ENCODE measurements around the gene CNOT6L. TPM values are rescaled to one million over a fixed set of nuclear protein-coding genes. Genes with fewer than 3 reads are reported as not detected.

The CNOT6L gene
- total RNA-seq, 1 experiment from 2014 or later, result 29.4 TPM

DNA sequence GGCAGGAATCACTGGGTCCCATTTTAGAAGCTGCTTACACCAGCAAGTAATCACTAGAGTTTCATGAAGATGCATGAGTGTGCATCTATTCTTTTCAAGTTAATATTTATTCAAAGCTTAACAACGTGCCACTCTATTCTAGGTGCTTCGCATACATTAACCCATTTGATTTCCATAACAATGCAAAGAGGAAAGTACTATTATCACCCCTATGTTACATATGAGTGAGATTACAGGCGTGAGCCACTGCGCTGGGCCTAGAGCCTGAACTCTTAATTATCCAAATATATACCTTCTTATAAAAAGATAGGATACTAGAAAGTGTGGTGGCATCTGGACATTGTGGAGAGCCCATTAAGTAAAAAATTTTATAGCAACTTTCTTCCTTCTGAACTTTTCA, 148.1 kb downstream of the CNOT6L start:
- Histone ChIP-seq H3K4me3 (replicated peaks in 1 of 2; ENCODE audit: low read depth in 1 of 2, low read length in 2 of 2) (no peak overlapping the region), H3K4me1 (ENCODE audit: control insufficient read depth in 1 of 2, insufficient read depth in 2 of 2, low read length in 2 of 2) (no peaks in the 10 kb centered on the region), H3K27me3 (ENCODE audit: insufficient read depth, low read length) (no peaks in the 10 kb centered on the region), H3K79me2 (ENCODE audit: insufficient read depth, low read length) (no peaks in the 10 kb centered on the region), H3K9me3 (ENCODE audit: control insufficient read depth in 1 of 2, insufficient read depth in 1 of 2, low read depth in 1 of 2, low read length in 2 of 2) (no peaks in the 10 kb centered on the region), H4K20me1 (ENCODE audit: insufficient read depth) (no peaks in the 10 kb centered on the region), H3K4me2 (ENCODE audit: low read length) (no peak overlapping the region), H3K9me2 (ENCODE audit: insufficient read depth) (no peaks in the 10 kb centered on the region; the same call in 1 of the 2 replicates), H3K36me3 (ENCODE audit: control insufficient read depth in 1 of 2, insufficient read depth in 2 of 2, low read length in 2 of 2) (no peaks in the 10 kb centered on the region), H2AFZ (ENCODE audit: low read depth, low read length, poor library complexity, severe bottlenecking) (no peak overlapping the region), H3K9ac (ENCODE audit: low read length) (no peak overlapping the region), H3K27ac (ENCODE audit: low read depth, low read length) (no peak overlapping the region)
- ATAC-seq, result no peak
- BruUV-seq (replicated peaks), result no TSS peak
- CTCF ChIA-PET, result no interaction called here
- no peak for DNase-seq (ENCODE audit: low read depth, low spot score)
- intact Hi-C loops (cut with micrococcal nuclease), result no loop called here
- RAD21 ChIA-PET (ENCODE audit: low non-redundant PET in 1 of 2, low total read pairs in 2 of 2, uncharacterized antibody in 2 of 2, unreplicated experiment in 2 of 2), result no interaction called here
- POLR2A ChIA-PET, result no interaction called here
- TF ChIP-seq CEBPB (IDR thresholded peaks at IDR 0.05; ENCODE audit: low read depth), result no peak
- TF ChIP-seq SRF (IDR thresholded peaks at IDR 0.05; ENCODE audit: low read depth), result no peak
- TF ChIP-seq POLR2A (IDR thresholded peaks at IDR 0.05; ENCODE audit: borderline replicate concordance, extremely low read depth, insufficient read depth, insufficient read length), result no peak
- TF ChIP-seq REST (IDR thresholded peaks at IDR 0.05; ENCODE audit: low read depth), result no peak
- TF ChIP-seq EGR1 (IDR thresholded peaks at IDR 0.05; ENCODE audit: low read depth), result no peak
- TF ChIP-seq, protein P1, sequence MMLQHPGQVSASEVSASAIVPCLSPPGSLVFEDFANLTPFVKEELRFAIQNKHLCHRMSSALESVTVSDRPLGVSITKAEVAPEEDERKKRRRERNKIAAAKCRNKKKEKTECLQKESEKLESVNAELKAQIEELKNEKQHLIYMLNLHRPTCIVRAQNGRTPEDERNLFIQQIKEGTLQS (IDR thresholded peaks at IDR 0.05), result no peak
- no peak for TF ChIP-seq SP1 (IDR thresholded peaks at IDR 0.05; ENCODE audit: low read depth)
- TF ChIP-seq RAD21 (IDR thresholded peaks at IDR 0.05; ENCODE audit: low read depth), result no peak
- TF ChIP-seq, protein P2, sequence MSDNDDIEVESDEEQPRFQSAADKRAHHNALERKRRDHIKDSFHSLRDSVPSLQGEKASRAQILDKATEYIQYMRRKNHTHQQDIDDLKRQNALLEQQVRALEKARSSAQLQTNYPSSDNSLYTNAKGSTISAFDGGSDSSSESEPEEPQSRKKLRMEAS (IDR thresholded peaks at IDR 0.05), result no peak

Data from HCT116 (cell line).